Endodermal cell (in vitro differentiated cells): ENCODE results near the gene ILF2. TPM values are rescaled to one million over a fixed set of nuclear protein-coding genes. Genes with fewer than 3 reads are reported as not detected.

Experiments used
- DNase-seq: peaks from one replicate; pipeline ENCODE4 v3.0.0-alpha.2; 2017
- H3K27ac ChIP-seq: 2 replicates; pipeline ENCODE4 v1.5.1; 2013; ENCODE audit warnings: mild to moderate bottlenecking, low read depth, low read length, moderate library complexity
- H3K27me3 ChIP-seq: 2 replicates; pipeline ENCODE4 v1.6.1; 2013; ENCODE audit warnings: mild to moderate bottlenecking, low read length, moderate library complexity; ENCODE audit not compliant: insufficient read depth, control insufficient read depth, poor library complexity, severe bottlenecking
- H3K36me3 ChIP-seq: 2 replicates; pipeline ENCODE4 v1.7.0; 2013; ENCODE audit warnings: mild to moderate bottlenecking, low read length, moderate library complexity; ENCODE audit not compliant: control insufficient read depth, insufficient read depth
- H3K4me1 ChIP-seq: one replicate; pipeline ENCODE4 v1.7.0; 2013; ENCODE audit warnings: low read length; ENCODE audit not compliant: control insufficient read depth, insufficient read depth
- H3K4me3 ChIP-seq: 2 replicates; pipeline ENCODE4 v1.5.1; 2013; ENCODE audit warnings: mild to moderate bottlenecking, low read length, moderate library complexity
- H3K9ac ChIP-seq: 2 replicates; pipeline ENCODE4 v1.6.1; 2013; ENCODE audit warnings: mild to moderate bottlenecking, low read length, moderate library complexity; ENCODE audit not compliant: poor library complexity, severe bottlenecking; ENCODE audit errors: extremely low read depth
- H3K9me3 ChIP-seq: 2 replicates; pipeline ENCODE4 v1.6.1; 2013; ENCODE audit warnings: mild to moderate bottlenecking, low read length, moderate library complexity; ENCODE audit not compliant: control insufficient read depth
- H3K27ac Mint-ChIP-seq: 2 replicates; pipeline ENCODE4 v1.8.0; 2020; ENCODE audit warnings: mixed read lengths
- H3K27me3 Mint-ChIP-seq: 2 replicates; pipeline ENCODE4 v1.8.0; 2021; ENCODE audit warnings: mild to moderate bottlenecking, mixed read lengths; ENCODE audit not compliant: insufficient read depth
- H3K36me3 Mint-ChIP-seq: 2 replicates; pipeline ENCODE4 v1.8.0; 2020; ENCODE audit warnings: low read depth, mixed read lengths
- H3K4me1 Mint-ChIP-seq: 2 replicates; pipeline ENCODE4 v1.8.0; 2020; ENCODE audit warnings: mixed read lengths
- H3K4me3 Mint-ChIP-seq: 2 replicates; pipeline ENCODE4 v1.8.0; 2020; ENCODE audit warnings: mild to moderate bottlenecking, moderate library complexity, mixed read lengths
- H3K9me3 Mint-ChIP-seq: 2 replicates; pipeline ENCODE4 v1.8.0; 2020; ENCODE audit warnings: mild to moderate bottlenecking, mixed read lengths
- WGBS, 2 experiments: methylation state at CpG; one replicate each; pipeline versions ENCODE4 v1.1.5 to v1.1.7; 2013; ENCODE audit warnings: missing lambda C conversion rate in 2 of 2, mixed read lengths in 1 of 2; ENCODE audit not compliant: insufficient coverage in 1 of 2, insufficient read length in 1 of 2; 5-methylcytosine and 5-hydroxymethylcytosine counted together
- total RNA-seq, 2 donors: library from RNA; stranded (reverse); fragmentation: NEBNext Ultra II Directional in 1 of 2; extraction: Animal tissue kit (Norgen Biotek cat#: 25700) in 1 of 2; gene quantifications; 2 replicates in 1 of 2; 3 replicates in 1 of 2; pipeline ENCODE4 v1.2.1, GENCODE V29; 2021
- TF ChIP-seq, protein P1 (sequence below): fragments of 200-600 bp; sonication (generic); conservative IDR thresholded peaks from 2 replicates; pipeline ENCODE4 v1.5.0; 2021; ENCODE audit warnings: antibody characterized with exemption, mild to moderate bottlenecking

The ILF2 gene
- total RNA-seq, 2 donors from 2014 or later = 280 to 315 TPM

DNA sequence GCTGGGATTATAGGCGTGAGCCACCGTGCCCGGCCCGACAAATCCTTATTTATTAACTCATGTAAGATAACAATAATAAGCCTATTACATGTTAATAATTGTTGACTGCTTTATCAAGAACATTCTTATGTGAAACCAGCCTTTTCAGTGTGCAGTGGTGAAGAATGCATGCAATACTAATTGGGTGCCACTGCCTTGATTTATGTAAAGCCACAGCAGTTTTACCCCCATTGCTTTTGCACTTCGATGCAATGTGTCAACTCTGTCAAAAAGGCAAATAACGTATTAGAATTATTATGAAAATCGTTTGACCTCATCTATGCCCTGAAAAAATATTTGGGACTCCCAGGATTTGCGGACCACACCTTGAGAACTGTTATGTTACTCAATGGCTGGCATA, 25.9 kb upstream of the ILF2 start:
- TF ChIP-seq, protein P1, sequence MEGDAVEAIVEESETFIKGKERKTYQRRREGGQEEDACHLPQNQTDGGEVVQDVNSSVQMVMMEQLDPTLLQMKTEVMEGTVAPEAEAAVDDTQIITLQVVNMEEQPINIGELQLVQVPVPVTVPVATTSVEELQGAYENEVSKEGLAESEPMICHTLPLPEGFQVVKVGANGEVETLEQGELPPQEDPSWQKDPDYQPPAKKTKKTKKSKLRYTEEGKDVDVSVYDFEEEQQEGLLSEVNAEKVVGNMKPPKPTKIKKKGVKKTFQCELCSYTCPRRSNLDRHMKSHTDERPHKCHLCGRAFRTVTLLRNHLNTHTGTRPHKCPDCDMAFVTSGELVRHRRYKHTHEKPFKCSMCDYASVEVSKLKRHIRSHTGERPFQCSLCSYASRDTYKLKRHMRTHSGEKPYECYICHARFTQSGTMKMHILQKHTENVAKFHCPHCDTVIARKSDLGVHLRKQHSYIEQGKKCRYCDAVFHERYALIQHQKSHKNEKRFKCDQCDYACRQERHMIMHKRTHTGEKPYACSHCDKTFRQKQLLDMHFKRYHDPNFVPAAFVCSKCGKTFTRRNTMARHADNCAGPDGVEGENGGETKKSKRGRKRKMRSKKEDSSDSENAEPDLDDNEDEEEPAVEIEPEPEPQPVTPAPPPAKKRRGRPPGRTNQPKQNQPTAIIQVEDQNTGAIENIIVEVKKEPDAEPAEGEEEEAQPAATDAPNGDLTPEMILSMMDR = no peak
- no peaks in the 10 kb centered on the region for H3K36me3 Mint-ChIP-seq

DNA sequence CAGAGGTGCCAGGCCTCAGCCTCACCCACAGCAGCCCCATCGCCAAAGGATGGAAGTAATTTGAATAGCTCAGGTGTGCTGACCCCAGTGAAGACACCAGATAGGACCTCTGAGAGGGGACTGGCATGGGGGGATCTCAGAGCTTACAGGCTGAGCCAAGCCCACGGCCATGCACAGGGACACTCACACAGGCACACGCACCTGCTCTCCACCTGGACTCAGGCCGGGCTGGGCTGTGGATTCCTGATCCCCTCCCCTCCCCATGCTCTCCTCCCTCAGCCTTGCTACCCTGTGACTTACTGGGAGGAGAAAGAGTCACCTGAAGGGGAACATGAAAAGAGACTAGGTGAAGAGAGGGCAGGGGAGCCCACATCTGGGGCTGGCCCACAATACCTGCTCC, 22.7 kb upstream of the ILF2 start:
- no peak overlapping the region for H3K27ac ChIP-seq
- peaks cover 10% of the 10 kb centered on the region for H3K4me1 ChIP-seq
- no peaks in the 10 kb centered on the region for H3K9me3 ChIP-seq
- TF ChIP-seq, protein P1 = no peak
- no peak for DNase-seq
- WGBS, 2 experiments = 95 to 97% methylated on average over 2 to 4 of the region's 4 CpGs
- peaks cover 13% of the 10 kb centered on the region for H3K4me1 Mint-ChIP-seq
- H3K27me3 Mint-ChIP-seq = no peaks in the 10 kb centered on the region
- no peaks in the 10 kb centered on the region for H3K27me3 ChIP-seq
- H3K36me3 Mint-ChIP-seq = no peaks in the 10 kb centered on the region
- no peak overlapping the region for H3K4me3 ChIP-seq
- peak overlapping the region; percentile 72 for H3K27ac Mint-ChIP-seq
- no peaks in the 10 kb centered on the region for H3K9me3 Mint-ChIP-seq
- H3K9ac ChIP-seq = no peak overlapping the region
- H3K36me3 ChIP-seq = no peaks in the 10 kb centered on the region
- no peak overlapping the region for H3K4me3 Mint-ChIP-seq

More for the DNA sequence above, 25.9 kb upstream of the ILF2 start:
- Mint-ChIP-seq H3K4me1 (peaks cover 15% of the 10 kb centered on the region), H3K4me3 (no peak overlapping the region), H3K27ac (peak overlapping the region; percentile 90), H3K9me3 (no peaks in the 10 kb centered on the region), H3K27me3 (no peaks in the 10 kb centered on the region)
- H3K9me3 ChIP-seq = no peaks in the 10 kb centered on the region
- peaks cover 10% of the 10 kb centered on the region for H3K4me1 ChIP-seq
- H3K27ac ChIP-seq = no peak overlapping the region
- no peaks in the 10 kb centered on the region for H3K36me3 ChIP-seq
- DNase-seq = no peak
- H3K27me3 ChIP-seq = no peaks in the 10 kb centered on the region
- H3K4me3 ChIP-seq = no peak overlapping the region
- H3K9ac ChIP-seq = no peak overlapping the region
- 77 to 93% methylated on average over 4 to 8 of the region's 8 CpGs for WGBS, 2 experiments

DNA sequence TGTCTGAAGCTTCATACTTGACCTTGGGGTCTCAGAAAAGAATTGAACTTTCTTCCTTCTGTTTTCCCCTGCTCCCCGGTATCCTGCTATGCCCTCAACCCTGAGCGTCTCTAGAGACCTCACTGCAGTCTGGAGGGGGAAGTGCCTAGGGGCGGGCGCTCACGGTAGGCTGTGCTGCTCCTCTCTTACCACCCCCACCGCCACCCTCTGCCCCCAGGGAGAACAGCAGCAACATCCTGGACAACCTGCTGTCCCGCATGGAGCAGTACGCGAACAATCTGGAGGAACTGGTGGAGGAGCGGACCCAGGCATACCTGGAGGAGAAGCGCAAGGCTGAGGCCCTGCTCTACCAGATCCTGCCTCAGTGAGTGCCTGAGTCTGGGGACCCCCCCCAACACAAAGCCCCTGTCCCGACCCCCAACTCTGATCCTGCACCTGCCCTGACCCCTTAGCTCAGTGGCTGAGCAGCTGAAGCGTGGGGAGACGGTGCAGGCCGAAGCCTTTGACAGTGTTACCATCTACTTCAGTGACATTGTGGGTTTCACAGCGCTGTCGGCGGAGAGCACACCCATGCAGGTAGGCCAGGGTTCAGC, 18.0 kb upstream of the ILF2 start:
- H3K27me3 Mint-ChIP-seq = no peaks in the 10 kb centered on the region
- 94 to 98% methylated on average over 11 to 18 of the region's 18 CpGs for WGBS, 2 experiments
- Histone ChIP-seq H3K9me3 (no peaks in the 10 kb centered on the region), H3K9ac (no peak overlapping the region), H3K4me3 (no peak overlapping the region), H3K36me3 (no peaks in the 10 kb centered on the region), H3K27ac (no peak overlapping the region), H3K4me1 (no peaks in the 10 kb centered on the region), H3K27me3 (no peaks in the 10 kb centered on the region)
- H3K27ac Mint-ChIP-seq = no peak overlapping the region
- no peak overlapping the region for H3K4me3 Mint-ChIP-seq
- no peak for DNase-seq
- peaks cover 2% of the 10 kb centered on the region for H3K4me1 Mint-ChIP-seq
- no peaks in the 10 kb centered on the region for H3K36me3 Mint-ChIP-seq
- TF ChIP-seq, protein P1 = no peak
- no peaks in the 10 kb centered on the region for H3K9me3 Mint-ChIP-seq
